ENCODE data around the gene SEC24A. TPM values are rescaled to one million over a fixed set of nuclear protein-coding genes. Genes with fewer than 3 reads are reported as not detected.
"Not testable (repeated sequence)": the region's sequence is repeated elsewhere in the genome, so short reads cannot be mapped to it uniquely, and the experiment has no call there.

The SEC24A gene
- total and polyA plus RNA-seq, 7 donors, result 7.2 to 21.0 (median 14.8) TPM

DNA sequence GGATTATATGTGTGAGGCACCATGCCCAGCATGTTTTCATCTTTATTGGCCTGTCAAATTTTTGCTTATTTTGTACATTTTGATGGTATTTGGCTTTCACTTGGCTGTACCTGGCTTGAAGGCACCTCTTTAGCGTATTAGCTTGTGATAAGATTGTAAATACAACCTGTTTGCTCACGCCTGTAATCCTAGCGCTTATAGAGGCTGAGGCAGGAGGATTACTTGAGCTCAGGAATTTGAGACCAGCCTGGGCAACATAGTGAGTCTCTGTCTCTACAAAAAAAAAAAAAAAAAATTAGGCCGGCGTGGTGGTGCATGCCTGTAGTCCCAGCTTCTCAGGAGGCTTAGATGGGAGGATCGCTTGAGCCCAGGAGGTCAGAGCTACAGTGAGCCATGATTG is 11.3 kb downstream of the SEC24A start:
- peaks cover 0 to 29% (median 8%) of the 10 kb centered on the region in 4 donors for H3K36me3 ChIP-seq
- no peaks in the 10 kb centered on the region for H3K9me3 ChIP-seq
- intact Hi-C loops (cut with DNase I), result no loop called here
- H3K4me3 ChIP-seq, result no peak overlapping the region
- TF ChIP-seq POLR2A (IDR thresholded peaks at IDR 0.05) (no peak), EP300 (IDR thresholded peaks at IDR 0.05) (no peak), CTCF (IDR thresholded peaks at IDR 0.05) (no peak), POLR2AphosphoS5 (IDR thresholded peaks at IDR 0.05) (no peak)
- no peak for DNase-seq
- H3K27me3 ChIP-seq, result no peaks in the 10 kb centered on the region
- H3K27ac ChIP-seq, result no peak overlapping the region
- 99% methylated on average over 6 of the region's 6 CpGs for WGBS, 2 donors
- H3K4me1 ChIP-seq, result no peaks in the 10 kb centered on the region

DNA sequence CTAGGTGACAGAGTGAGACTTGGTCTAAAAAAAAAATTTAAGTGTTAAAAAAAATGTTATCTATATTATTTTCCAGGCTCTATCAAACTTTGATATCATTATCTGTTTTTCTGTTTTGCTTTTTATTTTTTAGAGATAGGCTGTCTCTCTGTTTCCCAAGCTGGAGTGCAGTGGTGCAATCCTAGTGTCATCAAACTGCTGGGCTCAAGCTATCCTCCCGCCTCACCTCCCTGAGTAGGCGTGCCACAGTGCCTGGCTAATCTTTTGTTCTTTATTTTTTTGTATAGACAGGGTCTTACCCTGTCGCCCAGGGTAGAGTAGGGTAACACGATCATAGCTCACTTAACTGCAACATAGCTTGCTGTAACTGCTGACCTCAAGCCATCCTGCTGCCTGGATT is 14.4 kb downstream of the SEC24A start:
- WGBS, 2 donors, result 91 to 93% methylated on average over 4 of the region's 4 CpGs
- Histone ChIP-seq H3K27ac (no peak overlapping the region), H3K36me3 (peaks cover 0 to 49% (median 10%) of the 10 kb centered on the region in 4 donors), H3K4me3 (no peak overlapping the region), H3K9me3 (no peaks in the 10 kb centered on the region), H3K4me1 (no peaks in the 10 kb centered on the region), H3K27me3 (no peaks in the 10 kb centered on the region)
- DNase-seq, result no peak
- TF ChIP-seq CTCF (IDR thresholded peaks at IDR 0.05) (no peak), POLR2AphosphoS5 (IDR thresholded peaks at IDR 0.05) (no peak), POLR2A (IDR thresholded peaks at IDR 0.05) (no peak), EP300 (IDR thresholded peaks at IDR 0.05) (no peak)
- intact Hi-C loops (cut with DNase I), result no loop called here

GRCh38 chr5:134664448-134664847 is 15.9 kb downstream of the SEC24A start:
- DNase-seq, result no peak
- no peak overlapping the region for H3K27ac ChIP-seq
- H3K4me1 ChIP-seq, result no peaks in the 10 kb centered on the region
- WGBS, 2 donors, result 72 to 77% methylated on average over 3 of the region's 3 CpGs
- no peaks in the 10 kb centered on the region for H3K27me3 ChIP-seq
- no peak for TF ChIP-seq EP300 (IDR thresholded peaks at IDR 0.05)
- no peak for TF ChIP-seq POLR2AphosphoS5 (IDR thresholded peaks at IDR 0.05)
- no peak for TF ChIP-seq CTCF (IDR thresholded peaks at IDR 0.05)
- TF ChIP-seq POLR2A (IDR thresholded peaks at IDR 0.05), result no peak
- H3K9me3 ChIP-seq, result no peaks in the 10 kb centered on the region
- H3K36me3 ChIP-seq, result peaks cover 0 to 64% (median 19%) of the 10 kb centered on the region in 4 donors
- H3K4me3 ChIP-seq, result no peak overlapping the region
- intact Hi-C loops (cut with DNase I), result no loop called here

GRCh38 chr5:134673546-134673945 is 25.0 kb downstream of the SEC24A start:
- H3K9me3 ChIP-seq; DNase-seq; H3K4me3 ChIP-seq; intact Hi-C loops (cut with DNase I); H3K4me1 ChIP-seq; H3K27me3 ChIP-seq; H3K27ac ChIP-seq: not testable (repeated sequence)
- peaks cover 13 to 99% (median 51%) of the 10 kb centered on the region in 4 donors for H3K36me3 ChIP-seq
- 81 to 93% methylated on average over 4 of the region's 4 CpGs for WGBS, 2 donors

- H3K4me3 ChIP-seq; intact Hi-C loops (cut with DNase I); H3K4me1 ChIP-seq; H3K9me3 ChIP-seq; DNase-seq; H3K27ac ChIP-seq; H3K27me3 ChIP-seq: not testable (repeated sequence)
- 74 to 89% methylated on average over 4 of the region's 4 CpGs for WGBS, 2 donors
- peaks cover 13 to 99% (median 66%) of the 10 kb centered on the region in 4 donors for H3K36me3 ChIP-seq
Measured at GRCh38 chr5:134677357-134677756, 28.8 kb downstream of the SEC24A start.

DNA sequence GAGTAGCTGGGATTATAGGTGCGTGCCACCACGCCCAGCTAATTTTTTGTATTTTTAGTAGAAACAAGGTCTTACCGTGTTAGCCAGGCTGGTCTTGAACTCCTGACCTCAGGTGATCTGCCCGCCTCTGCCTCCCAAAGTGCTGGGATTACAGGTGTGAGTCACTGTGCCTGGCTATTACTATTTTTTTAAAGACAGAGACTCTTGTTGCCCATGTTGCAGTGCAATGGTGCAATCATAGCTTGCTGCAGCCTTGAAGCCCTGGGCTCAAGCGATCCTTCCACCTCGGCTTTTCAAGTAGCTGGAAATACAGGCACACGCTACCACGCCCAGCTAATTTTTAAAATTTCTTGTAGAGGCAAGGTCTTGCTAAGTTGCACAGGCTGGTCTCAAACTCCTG is 41.6 kb downstream of the SEC24A start:
- H3K27me3 ChIP-seq, DNase-seq, H3K4me3 ChIP-seq, H3K4me1 ChIP-seq, H3K9me3 ChIP-seq, H3K27ac ChIP-seq: not testable (repeated sequence)
- WGBS, 2 donors, result 96 to 97% methylated on average over 8 of the region's 8 CpGs
- intact Hi-C loops (cut with DNase I), result loop anchor here (10.0 kb wide), 1 partner anchor 95 kb away; no protein-coding TSS in a partner anchor
- peaks cover 7 to 98% (median 46%) of the 10 kb centered on the region in 4 donors for H3K36me3 ChIP-seq
